Osteoblast (primary cell): ENCODE data around the gene UTS2B. TPM values are rescaled to one million over a fixed set of nuclear protein-coding genes. Genes with fewer than 3 reads are reported as not detected.

ENCODE experiments used
- DNase-seq: peaks from one replicate; pipeline ENCODE4 v3.0.0; 2011; ENCODE audit warnings: low spot score, mixed read lengths; ENCODE audit not compliant: insufficient read length; ENCODE audit errors: missing footprints
- H2AFZ ChIP-seq: 2 replicates; pipeline ENCODE4 v1.6.0; 2011; ENCODE audit warnings: mild to moderate bottlenecking, low read length
- H3K27ac ChIP-seq: 2 replicates; pipeline ENCODE4 v1.5.1; 2011; ENCODE audit warnings: mild to moderate bottlenecking, low read depth, low read length, moderate library complexity
- H3K27me3 ChIP-seq: 2 replicates; pipeline ENCODE4 v1.6.0; 2012; ENCODE audit warnings: mild to moderate bottlenecking, control low read depth, inconsistent platforms, low read length, moderate library complexity; ENCODE audit not compliant: insufficient read depth
- H3K36me3 ChIP-seq: 2 replicates; pipeline ENCODE4 v1.5.1; 2011; ENCODE audit warnings: mild to moderate bottlenecking, low read length, control low read depth, moderate library complexity; ENCODE audit not compliant: insufficient read depth
- H3K4me1 ChIP-seq: 2 replicates; pipeline ENCODE4 v1.5.1; 2011; ENCODE audit warnings: mild to moderate bottlenecking, low read length, control low read depth, moderate library complexity; ENCODE audit not compliant: insufficient read depth
- H3K4me2 ChIP-seq: 2 replicates; pipeline ENCODE4 v1.6.0; 2011; ENCODE audit warnings: mild to moderate bottlenecking, low read length; ENCODE audit not compliant: insufficient read depth
- H3K4me3 ChIP-seq: fragments of 200-600 bp; sonication (generic); 3 replicates; pipeline ENCODE4 v1.5.1; 2012; ENCODE audit warnings: mild to moderate bottlenecking, low read length, inconsistent platforms; ENCODE audit not compliant: insufficient read depth
- H3K79me2 ChIP-seq: 2 replicates; pipeline ENCODE4 v1.6.0; 2012; ENCODE audit warnings: mild to moderate bottlenecking, low read length, control low read depth, inconsistent platforms; ENCODE audit not compliant: insufficient read depth
- H3K9me3 ChIP-seq: 2 replicates; pipeline ENCODE4 v1.5.1; 2011; ENCODE audit warnings: low read depth, low read length, control low read depth
- H4K20me1 ChIP-seq: 2 replicates; pipeline ENCODE4 v1.6.0; 2012; ENCODE audit warnings: mild to moderate bottlenecking, low read length, control low read depth; ENCODE audit not compliant: insufficient read depth
- total RNA-seq: library from RNA; depleted of rRNA; stranded (reverse); fragments of >200 nt; gene quantifications from 2 replicates; pipeline ENCODE4 v1.2.3, GENCODE V29; 2012
- TF ChIP-seq, protein P1 (sequence below): IDR thresholded peaks from 2 replicates; pipeline ENCODE4 v1.5.1; 2011; ENCODE audit warnings: mild to moderate bottlenecking, low read depth, low read length, moderate library complexity; ENCODE audit errors: extremely low read depth

UTS2B gene
- total RNA-seq, 1 donor = 1.1 TPM

DNA sequence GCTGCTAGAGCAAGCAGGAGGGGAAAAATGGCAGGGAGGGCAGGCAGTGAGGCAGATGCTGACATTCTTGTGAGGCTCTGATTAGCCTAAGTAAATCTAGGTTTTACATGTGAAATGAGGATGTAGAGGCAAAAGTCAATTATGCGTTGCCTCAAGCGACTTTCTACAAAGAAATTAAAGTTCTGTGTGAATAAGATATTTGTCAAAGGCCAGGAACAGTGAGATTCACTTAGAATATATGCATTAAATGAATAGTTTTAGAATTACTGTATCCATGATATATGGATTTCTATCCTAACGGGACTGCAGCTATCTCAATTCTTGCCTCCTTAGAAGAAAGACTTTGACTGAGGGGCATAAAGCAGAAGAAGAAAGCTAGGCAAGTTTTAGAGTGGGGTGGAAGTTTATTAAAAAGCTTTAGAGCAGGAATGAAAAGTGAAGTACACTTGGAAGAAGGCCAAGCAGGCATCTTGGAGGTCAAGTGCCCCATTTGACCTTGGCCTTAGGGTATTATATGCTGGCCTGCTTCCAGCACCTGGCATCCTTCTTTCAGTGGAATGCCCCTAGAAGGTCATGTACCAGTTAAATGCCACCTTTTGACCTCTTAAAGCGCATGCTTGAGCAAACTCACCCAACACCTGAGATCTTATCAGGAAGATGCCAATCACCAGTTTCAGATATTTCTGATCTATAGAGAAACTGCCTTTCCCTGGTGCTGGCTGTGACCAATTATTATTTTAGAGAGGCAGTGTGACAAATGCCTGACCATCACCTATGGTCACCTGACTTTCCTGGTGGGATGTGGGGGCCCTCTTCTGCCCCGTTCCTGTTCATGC lies 93.1 kb downstream of the UTS2B start:
- TF ChIP-seq, protein P1, sequence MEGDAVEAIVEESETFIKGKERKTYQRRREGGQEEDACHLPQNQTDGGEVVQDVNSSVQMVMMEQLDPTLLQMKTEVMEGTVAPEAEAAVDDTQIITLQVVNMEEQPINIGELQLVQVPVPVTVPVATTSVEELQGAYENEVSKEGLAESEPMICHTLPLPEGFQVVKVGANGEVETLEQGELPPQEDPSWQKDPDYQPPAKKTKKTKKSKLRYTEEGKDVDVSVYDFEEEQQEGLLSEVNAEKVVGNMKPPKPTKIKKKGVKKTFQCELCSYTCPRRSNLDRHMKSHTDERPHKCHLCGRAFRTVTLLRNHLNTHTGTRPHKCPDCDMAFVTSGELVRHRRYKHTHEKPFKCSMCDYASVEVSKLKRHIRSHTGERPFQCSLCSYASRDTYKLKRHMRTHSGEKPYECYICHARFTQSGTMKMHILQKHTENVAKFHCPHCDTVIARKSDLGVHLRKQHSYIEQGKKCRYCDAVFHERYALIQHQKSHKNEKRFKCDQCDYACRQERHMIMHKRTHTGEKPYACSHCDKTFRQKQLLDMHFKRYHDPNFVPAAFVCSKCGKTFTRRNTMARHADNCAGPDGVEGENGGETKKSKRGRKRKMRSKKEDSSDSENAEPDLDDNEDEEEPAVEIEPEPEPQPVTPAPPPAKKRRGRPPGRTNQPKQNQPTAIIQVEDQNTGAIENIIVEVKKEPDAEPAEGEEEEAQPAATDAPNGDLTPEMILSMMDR = no peak
- Histone ChIP-seq H3K9me3 (no peaks in the 10 kb centered on the region), H2AFZ (no peak overlapping the region)

DNA sequence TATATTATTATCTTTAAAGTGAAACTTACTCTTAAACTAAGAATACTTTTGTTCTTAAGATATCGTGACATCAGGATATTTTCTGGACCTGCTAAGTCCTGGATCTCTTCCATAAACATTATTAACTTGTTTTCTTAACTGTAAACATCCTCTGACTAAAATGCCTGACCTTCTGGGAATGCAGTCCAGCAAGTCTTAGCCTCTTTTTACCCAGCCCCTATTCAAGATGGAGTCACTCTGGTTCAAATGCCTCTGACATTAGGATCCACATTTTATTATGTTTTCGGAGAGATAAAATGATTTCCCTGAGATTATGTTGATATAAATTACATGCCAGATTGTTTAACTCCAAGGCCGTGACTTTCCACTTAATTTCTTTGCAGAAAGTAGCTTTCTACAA lies 93.7 kb downstream of the UTS2B start:
- DNase-seq = no peak
- Histone ChIP-seq H3K4me1 (peaks cover 53% of the 10 kb centered on the region), H3K4me2 (peak overlapping the region; percentile 56), H2AFZ (peak overlapping the region; percentile 11), H3K27me3 (no peaks in the 10 kb centered on the region), H4K20me1 (no peaks in the 10 kb centered on the region), H3K9me3 (no peaks in the 10 kb centered on the region), H3K79me2 (no peaks in the 10 kb centered on the region), H3K4me3 (no peak overlapping the region), H3K27ac (peak overlapping the region; percentile 90), H3K36me3 (no peaks in the 10 kb centered on the region)
- TF ChIP-seq, protein P1 = no peak

More for the DNA sequence above, 93.1 kb downstream of the UTS2B start:
- no peaks in the 10 kb centered on the region for H3K27me3 ChIP-seq
- H3K79me2 ChIP-seq = no peaks in the 10 kb centered on the region
- H3K4me2 ChIP-seq = no peak overlapping the region
- no peaks in the 10 kb centered on the region for H4K20me1 ChIP-seq
- peaks cover 53% of the 10 kb centered on the region for H3K4me1 ChIP-seq
- no peak overlapping the region for H3K4me3 ChIP-seq
- no peak for DNase-seq
- H3K36me3 ChIP-seq = no peaks in the 10 kb centered on the region
- H3K27ac ChIP-seq = peak overlapping the region; percentile 90

DNA sequence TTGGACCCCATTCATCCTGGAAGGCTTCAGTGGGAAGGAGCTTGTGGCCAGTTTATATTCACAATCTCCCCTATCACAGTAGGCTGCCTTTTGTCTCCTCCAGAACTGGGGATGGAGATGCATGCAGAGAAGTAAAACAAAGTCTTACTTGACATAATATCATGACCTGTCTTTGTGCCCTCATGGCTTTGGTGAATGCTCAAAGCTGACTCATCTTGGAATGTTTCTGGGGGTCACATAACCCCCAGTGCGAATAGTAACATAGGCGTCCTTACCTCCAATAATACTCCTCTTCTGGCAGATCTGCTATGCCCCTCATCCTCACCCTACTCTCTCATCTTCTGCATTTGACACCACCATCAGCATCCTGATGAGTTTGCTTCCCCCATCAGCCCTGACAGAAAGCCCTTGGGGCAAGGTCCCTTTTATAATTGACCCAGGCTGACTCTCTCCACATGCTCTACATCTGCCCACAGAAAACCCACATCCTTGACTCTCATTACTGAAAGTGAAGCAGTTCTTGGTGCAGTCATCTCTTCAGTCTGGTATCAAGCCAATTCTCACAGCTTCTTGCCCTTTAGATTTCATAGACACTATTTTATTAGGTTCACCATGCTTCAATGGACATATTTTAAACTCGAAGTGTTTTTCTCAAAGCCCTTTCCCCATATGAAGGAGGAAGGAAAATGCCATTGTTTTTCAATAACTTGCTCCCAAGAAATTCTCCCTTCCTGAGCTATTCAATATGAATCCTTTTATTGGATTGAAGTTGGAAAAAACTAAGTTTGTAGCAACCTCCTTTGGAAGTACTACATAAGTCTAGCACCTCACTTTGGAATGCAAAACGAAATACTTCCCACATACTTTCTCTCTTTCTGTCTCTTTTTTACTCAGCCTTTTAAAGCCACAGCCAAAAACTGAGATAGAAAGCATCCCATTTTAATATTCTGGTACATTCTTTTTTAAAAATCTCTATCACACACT lies 94.7 kb downstream of the UTS2B start:
- H3K36me3 ChIP-seq = no peaks in the 10 kb centered on the region
- no peaks in the 10 kb centered on the region for H3K79me2 ChIP-seq
- H2AFZ ChIP-seq = peak overlapping the region; percentile 11
- H3K27ac ChIP-seq = peak overlapping the region; percentile 90
- peak overlapping the region; percentile 56 for H3K4me2 ChIP-seq
- H4K20me1 ChIP-seq = no peaks in the 10 kb centered on the region
- peak overlapping the region; percentile 11 for H3K4me3 ChIP-seq
- TF ChIP-seq, protein P1 = no peak
- DNase-seq = peak; percentile 38
- no peaks in the 10 kb centered on the region for H3K27me3 ChIP-seq
- H3K4me1 ChIP-seq = peaks cover 53% of the 10 kb centered on the region
- H3K9me3 ChIP-seq = no peaks in the 10 kb centered on the region

DNA sequence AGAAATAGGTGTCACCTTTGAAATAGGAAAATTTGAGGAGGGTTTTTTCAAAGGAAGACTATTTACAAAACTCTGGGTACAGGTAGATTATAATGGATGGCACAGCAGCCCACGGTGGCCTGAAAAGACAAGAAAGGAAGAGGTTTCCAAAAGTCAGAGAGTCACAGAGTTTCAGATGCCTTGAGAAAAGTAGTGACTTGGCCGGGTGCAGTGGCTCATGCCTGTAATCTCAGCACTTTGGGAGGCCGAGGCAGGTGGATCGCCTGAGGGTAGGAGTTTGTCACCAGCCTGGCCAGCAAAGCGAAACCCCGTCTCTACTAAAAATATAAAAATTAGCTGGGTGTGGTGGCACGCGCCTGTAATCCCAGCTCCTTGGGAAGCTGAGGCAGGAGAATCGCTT lies 96.1 kb downstream of the UTS2B start:
- Histone ChIP-seq H3K36me3 (no peaks in the 10 kb centered on the region), H3K27me3 (no peaks in the 10 kb centered on the region), H3K27ac (no peak overlapping the region), H4K20me1 (no peaks in the 10 kb centered on the region), H3K9me3 (no peaks in the 10 kb centered on the region), H3K79me2 (no peaks in the 10 kb centered on the region), H3K4me1 (peaks cover 45% of the 10 kb centered on the region), H3K4me2 (no peak overlapping the region), H3K4me3 (no peak overlapping the region), H2AFZ (no peak overlapping the region)
- no peak for DNase-seq
- TF ChIP-seq, protein P1 = no peak
